GM21526 (cell line): ENCODE results near the gene ANKRD27.
"Not testable (repeated sequence)": the region's sequence is repeated elsewhere in the genome, so short reads cannot be mapped to it uniquely, and the experiment has no call there.

ENCODE experiments used
- ATAC-seq: cut with Tn5 transposase; IDR thresholded peaks from one replicate; pipeline ENCODE4 v1.9.1; 2021; ENCODE audit warnings: moderate library complexity; ENCODE audit not compliant: unreplicated experiment, low FRiP score

The ANKRD27 gene

DNA sequence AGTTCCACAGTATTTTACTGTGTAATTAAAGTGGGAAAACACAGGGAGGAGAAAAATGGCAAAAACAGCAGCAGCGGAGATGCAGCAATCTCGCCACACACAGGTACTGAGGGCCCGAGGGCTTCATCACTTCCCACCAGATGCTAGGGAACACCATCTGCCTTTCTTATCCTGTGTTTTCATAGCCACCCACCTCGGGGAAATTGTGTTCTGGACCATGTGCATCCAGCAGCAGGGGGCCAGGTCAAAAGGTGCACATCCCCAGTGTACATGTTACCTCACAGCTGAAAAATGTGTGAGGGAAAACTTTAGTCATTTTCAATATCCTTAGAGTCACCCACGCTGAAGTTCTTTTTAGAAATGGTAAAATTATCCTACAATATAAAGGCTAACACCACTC lies 63.8 kb downstream of the ANKRD27 start:
- no peak for ATAC-seq

DNA sequence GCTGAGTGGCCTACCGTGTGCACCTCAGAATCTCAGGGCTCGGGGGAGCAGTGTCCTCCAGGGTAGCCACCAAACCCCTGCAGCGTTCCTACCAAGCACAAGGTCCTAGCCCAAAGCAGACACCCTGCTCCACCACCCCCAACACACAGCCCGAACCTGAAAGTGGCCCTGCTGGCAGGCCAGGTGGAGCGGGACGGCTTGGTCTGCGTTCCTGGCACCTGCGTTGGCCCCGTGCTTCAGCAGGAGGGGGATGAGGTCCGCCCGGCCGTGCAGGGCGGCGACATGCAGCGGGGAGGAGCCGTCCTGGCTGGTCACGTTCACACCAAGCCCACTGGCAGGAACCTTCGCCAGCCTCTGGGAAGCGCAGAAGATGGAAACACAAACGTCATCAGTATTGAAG lies 67.5 kb downstream of the ANKRD27 start:
- ATAC-seq: no peak

DNA sequence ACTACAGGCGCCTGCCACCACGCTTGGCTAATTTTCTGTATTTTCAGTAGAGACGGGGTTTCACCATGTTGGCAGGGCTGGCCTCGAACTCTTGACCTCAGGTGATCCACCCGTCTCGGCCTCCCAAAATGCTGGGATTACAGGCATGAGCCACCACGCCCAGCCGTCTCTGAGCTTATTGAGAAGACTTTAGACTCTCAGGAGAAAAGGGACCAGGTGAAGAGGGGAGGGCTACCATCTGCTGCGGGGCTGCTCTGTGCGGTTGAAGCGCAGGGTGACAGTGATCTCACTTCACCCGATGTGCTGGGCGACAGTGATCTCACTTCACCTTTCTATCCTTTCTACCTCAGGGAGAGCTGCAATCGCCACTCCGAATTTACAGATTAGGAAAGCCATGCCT lies 68.7 kb downstream of the ANKRD27 start:
- ATAC-seq: no peak

DNA sequence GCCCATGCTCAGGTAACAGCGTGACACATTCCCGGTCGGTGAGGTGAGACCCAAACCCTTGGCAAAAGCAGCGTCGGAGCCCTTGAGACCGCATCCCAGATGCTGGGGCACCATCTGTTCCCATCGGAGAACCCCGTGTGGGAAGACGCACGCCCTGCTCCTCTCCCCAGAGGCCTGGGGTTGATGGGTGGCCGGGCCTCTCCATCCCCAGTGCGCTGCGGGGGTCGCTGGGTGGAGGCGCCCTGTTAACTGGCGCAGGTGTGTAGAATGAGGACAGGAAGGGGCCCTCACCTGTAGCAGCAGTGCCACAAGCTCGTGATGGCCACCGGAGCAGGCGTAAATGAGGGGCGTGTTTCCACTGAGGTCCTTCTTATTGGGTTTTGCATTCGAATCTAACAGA lies 69.4 kb downstream of the ANKRD27 start:
- no peak for ATAC-seq

DNA sequence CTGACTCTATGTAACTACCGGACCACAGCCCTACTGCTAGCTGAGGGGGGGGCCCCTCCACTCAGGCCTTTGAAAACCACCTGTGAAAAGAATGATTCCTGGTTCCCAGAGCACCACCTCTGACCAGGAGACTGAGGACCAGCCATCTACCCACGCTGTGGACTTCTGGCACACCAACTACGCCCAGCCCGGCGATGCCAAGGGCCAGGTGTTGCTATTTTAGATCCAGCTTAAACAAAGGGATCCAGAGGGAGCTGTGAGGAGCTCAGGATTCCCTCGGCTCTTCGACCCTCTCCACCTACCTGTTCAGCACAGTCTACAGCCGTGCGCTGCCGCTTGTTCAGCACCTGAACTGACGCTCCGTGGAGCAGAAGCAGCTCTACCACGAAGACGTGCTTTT lies 71.0 kb downstream of the ANKRD27 start:
- ATAC-seq: no peak

DNA sequence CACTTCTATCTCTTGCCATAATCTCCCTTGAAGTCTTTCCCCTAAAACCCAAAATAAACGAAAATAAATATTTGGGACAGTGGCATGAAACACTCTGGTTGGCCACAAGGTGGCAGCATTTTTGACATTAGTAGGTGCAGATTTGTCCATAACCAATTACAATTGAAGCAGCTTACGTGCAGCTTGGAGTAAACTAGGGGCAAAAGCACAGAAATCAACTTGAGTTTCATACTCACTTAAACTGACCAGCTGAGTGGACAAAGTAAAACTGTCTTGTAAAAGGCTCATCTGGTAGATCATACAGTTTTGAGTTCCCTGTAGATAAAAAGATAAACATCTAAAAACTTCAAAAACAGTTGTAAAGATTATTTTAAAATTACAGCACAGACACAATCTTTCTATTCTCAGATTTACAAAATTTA lies 75.2 kb downstream of the ANKRD27 start:
- ATAC-seq: no peak

DNA sequence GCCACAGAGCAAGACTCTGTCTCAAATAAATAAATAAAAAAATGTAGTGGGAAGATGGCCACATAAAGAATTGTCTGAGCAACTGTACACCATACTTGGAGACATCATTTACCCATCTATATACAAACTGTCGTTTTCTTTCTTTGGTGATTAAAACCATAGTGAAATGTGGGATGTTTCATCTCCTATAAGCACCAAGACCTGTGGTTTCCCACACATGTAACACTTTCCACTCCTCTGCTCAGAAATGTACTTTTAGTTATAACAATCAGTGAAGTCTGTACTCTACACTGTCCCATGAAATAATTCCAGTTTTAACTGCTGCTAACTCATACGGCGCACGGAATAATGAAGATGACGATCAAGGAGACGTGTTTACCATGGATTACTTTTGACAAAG lies 75.7 kb downstream of the ANKRD27 start:
- no peak for ATAC-seq

DNA sequence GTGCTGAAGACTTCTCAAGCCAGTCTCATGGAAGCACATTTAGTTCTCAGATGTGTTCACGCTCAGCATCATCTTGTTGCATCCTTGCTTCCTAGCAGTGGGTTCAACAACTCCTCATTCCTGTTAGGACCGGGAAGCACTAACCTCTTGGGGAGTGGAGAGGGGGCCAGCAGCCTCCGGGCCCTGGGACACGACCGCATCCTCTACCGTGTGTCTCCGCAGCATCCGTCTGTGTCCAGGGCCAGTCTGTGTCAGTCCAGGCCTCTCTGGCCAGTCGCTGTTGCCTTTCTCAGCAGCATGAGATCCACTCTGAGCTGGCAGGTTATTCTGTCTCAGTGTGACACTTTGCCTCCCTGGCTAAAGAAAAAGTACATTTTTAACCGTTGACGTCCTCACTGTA lies 77.0 kb downstream of the ANKRD27 start:
- no peak for ATAC-seq

DNA sequence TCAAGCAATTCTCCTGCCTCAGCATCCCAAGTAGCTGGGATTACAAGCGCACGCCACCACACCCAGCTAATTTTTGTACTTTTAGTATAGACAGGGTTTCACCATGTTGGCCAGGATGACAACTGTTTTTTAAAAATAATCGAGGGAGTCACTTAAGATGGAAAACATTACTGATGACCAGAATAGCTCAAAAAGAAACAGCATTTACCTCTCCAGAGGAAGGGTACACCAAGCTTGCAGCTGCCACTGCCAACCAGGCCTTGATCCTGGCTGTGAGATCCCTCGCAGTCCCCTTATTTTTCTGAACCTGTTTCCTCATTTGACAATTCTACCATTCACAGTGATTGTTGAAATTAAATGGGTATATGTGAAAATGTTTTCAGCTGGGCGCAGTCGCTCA lies 79.5 kb downstream of the ANKRD27 start:
- ATAC-seq: no peak

DNA sequence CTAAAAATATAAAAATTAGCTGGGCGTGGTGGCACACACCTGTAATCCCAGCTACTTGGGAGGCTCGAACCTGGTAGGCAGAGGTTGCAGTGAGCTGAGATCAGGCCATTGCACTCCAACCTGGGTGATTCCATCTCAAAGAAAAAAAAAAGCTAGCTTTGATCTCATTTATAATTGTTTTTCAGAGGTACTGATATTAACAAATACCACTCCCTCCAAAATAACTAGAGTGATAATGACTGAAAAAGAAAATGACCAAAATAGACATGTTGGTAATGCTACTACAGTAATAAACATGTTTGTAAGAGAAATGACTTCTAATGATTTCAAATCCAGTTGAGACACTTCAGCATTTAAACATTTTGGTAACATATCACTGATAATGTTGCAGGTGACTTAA lies 81.0 kb downstream of the ANKRD27 start:
- ATAC-seq: no peak

DNA sequence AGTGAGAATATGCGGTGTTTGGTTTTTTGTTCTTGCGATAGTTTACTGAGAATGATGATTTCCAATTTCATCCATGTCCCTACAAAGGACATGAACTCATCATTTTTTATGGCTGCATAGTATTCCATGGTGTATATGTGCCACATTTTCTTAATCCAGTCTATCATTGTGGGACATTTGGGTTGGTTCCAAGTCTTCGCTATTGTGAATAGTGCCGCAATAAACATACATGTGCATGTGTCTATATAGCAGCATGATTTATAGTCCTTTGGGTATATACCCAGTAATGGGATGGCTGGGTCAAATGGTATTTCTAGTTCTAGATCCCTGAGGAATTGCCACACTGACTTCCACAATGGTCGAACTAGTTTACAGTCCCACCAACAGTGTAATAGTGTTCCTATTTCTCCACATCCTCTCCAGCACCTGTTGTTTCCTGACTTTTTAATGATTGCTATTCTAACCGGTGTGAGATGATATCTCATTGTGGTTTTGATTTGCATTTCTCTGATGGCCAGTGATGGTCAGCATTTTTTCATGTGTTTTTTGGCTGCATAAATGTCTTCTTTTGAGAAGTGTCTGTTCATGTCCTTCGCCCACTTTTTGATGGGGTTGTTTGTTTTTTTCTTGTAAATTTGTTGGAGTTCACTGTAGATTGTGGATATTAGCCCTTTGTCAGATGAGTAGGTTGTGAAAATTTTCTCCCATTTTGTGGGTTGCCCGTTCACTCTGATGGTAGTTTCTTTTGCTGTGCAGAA lies 87.1 kb downstream of the ANKRD27 start:
- ATAC-seq: not testable (repeated sequence)

DNA sequence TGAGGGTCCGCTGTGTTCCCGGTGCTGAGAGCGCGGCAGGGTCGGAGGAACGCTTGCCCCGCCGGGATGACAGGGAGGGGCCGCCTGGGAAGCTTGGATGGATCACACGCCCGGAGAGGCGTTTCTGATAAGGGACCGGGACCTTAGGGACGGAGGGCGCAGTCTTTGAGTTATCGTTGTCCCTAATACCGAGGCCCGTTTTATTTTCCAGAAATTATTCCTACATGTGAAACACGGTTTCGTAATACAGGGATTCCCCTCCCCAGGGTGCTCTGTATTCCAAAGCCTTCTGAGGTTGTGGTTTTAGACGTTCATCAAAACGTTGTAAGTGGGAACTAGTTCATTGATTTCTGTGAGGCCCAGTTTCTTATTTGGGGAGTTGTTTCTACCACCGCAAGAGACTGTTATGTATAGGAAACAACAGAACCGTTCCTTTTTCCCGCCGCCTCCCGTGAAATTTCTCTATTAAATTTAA lies 93.2 kb downstream of the ANKRD27 start:
- peak; percentile 1 for ATAC-seq

DNA sequence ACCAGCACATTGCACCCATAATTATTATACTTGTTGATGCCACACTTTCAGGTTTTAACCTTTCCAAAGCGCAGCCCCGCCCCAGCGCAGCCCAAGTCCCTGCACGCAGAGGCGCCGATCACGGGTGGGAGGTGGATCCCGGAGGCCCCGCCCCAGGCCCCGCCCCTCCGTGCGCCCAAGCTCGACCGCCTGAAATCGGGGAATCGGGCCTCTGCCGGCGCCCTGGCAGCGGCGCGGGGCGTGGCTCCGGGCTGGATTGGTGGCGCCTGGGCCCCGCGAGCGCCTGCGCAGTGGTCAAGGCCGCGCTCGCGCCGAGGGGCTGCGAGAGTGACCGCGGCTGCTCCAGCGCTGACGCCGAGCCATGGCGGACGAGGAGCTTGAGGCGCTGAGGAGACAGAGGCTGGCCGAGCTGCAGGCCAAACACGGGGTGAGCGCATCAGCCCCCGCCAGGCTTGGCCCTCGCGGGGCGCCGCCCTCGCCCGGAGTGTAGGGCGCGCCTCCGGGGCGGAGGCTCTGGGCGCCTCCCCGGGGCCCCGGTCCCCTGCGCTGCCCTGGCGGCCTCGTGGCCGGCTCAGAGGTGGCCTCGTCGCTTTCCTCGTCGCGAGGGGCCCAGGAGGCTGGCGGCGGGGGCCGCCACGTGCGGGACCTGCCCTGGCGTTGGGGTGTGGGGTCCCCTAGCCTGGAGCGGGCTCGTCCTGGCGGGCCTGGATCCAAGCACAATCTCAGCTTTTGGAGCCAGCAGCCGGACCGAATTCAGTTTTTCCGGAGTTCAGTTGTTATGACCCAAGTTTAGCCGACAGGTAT lies 93.9 kb downstream of the ANKRD27 start, which contains the start of gene PDCD5:
Gene PDCD5, plus strand, starts transcription at position 290 of the 804 bp plus-strand sequence. Its CDS starts 72 bp downstream, at position 362.
- ATAC-seq: peak; percentile 86

DNA sequence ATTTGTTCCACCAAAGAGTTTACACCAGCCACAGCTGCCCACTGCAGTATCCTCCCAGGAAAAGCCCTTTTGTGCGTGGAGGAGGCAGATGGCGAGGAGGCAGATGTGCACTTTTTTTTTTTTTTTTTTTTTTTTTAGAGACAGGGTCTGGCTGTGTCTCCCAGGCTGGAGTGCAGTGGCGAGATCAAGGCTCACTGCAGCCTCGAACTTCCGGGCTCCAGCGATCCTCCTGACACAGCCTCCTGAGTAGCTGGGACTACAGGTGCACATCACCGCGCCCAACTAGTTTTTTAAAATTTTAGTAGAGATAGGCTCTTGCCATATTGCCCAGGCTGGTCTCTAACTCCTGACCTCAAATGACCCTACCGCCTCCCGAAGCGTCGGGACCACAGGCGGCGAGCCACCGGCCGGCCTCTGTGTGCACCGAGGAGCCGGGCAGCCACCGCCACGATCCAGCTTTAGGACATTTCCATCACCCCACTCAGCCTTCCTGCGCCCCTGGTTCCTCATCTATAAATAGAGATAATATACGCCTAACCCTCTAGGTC lies 94.6 kb downstream of the ANKRD27 start:
- ATAC-seq: peak; percentile 32

DNA sequence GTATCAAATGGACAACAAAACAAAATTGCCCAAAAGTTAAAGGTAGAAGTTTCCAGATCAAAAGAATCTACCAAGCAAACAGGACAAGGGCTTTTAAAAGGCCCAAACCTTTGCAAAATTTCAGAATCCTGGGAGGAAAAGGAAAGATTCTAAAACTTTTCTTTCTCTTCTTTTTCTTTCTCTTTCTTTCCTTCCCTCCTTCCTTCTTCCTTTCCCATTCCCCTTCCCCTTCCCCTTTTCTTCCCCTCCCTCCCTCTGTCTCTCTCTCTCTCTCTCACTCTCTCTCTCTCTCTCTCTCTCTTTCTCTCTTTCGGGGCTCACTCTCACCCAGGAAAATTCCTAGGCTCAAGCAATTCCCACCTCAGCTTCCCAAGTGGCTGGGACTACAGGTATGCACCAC lies 98.2 kb downstream of the ANKRD27 start:
- no peak for ATAC-seq

DNA sequence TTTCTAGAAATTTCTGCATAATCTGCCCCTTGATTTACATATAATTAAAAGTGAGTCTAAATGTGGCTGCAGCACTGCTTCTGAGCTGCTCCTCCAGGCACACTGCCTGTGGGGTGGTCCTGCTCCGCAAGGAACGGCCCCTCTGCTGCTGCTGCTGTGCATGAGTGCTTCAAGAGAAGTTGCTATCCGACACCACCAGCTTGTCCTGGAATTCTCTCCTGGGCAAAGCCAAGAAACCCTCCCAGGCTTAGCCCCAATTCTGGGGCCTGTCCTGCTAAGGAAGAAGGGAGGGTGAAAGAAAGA lies 101.5 kb downstream of the ANKRD27 start:
- no peak for ATAC-seq

DNA sequence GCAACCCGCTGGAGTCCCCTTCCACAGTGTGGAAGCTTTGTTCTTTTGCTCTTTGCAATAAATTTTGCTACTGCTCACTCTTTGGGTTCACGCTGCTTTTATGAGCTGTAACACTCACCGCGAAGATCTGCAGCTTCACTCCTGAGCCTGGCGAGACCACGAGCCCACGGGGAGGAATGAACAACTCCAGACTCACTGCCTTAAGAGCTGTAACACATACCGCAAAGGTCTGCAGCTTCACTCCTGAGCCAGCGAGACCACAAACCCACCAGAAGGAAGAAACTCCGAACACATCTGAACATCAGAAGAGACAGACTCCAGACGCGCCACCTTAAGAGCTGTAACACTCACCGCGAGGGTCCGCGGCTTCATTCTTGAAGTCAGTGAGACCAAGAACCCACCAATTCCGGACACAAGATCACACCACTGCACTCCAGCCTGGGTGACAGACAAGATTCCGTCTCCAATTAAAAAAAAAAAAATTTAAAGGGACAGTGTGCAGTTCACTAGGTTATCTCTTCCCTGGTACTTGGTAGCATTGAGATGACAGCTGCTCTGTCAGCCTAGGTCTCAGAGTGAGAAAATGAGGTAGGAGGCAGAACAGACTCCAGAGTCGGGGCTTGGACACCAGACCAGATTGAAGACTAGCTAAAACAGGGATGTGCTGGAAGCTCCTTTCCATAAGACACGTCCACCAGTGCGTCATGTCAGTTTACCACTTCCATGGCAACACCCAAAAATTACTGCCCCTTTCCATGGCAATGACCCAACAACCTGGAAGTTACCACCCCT lies 102.1 kb downstream of the ANKRD27 start:
- ATAC-seq: not testable (repeated sequence)

DNA sequence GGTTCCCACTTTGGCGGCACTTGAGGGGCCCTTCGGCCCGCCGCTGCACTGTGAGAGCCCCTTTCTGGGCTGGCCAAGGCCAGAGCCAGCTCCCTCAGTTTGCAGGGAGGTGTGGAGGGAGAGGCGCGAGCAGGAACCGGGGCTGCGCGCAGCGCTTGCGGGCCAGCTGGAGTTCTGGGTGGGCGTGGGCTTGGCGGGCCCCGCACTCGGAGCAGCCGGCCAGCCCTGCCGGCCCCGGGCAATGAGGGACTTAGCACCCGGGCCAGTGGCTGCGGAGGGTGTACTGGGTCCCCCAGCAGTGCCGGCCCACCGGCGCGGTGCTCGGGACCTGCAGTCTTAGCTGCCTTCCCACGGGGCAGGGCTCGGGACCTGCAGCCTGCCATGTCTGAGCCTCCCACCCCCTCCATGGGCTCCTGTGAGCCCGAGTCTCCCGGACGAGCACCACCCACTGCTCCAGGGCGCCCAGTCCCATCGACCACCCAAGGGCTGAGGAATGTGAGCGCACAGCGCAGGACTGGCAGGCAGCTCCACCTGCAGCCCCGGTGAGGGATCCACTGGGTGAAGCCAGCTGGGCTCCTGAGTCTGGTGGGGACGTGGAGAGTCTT lies 103.4 kb downstream of the ANKRD27 start:
- not testable (repeated sequence) for ATAC-seq

DNA sequence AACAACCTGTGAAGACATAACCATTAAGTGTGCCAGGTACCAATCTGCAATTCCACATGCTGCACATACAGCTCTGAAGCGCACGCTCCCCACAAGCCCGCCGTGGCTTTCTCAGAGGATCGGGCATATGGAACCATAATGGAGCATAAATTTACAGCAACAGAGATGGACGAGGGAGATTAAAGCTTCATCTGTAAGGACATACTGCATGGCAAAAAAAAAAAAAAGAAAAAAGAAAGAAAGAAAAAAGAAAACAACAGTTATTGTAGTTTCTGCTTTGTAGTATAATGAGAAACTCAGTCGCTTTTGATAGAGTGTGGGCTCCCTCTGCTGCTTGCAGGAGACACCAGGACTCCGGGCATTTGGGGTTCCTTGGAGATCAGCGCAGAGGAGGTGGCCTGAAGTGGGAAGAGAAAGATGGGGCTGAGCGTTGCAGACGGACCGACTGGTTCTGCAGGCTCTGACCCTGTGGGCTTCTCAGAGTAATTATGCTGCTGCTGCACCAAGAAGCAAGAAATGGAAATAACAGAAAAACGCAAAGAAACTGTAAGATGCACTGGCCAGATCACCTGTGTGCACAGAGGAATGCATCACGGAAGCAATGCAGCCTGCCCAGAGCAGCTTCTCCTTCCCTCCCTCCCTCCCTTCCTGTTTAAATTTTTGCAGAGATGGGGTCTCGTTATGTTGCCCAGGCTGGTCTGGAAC lies 104.7 kb downstream of the ANKRD27 start:
- ATAC-seq: no peak

DNA sequence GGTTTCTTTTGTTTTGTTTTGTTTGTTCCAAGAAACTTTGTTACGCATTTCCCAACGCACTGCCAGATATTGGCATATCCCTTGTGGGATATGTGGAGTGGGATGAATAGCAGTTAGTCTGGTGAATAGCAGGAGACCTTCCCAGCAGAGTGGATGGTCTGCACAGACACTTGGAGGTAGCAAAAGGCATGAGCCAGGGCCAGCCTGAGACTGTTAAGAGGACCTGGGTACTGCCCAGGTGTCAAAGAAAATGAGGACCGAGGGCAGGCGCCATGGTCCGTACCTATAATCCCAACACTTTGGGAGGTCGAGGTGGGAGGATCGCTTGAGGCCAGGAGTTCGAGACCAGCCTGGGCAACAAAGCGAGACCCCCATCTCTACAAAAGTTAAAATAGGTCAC lies 107.5 kb downstream of the ANKRD27 start:
- no peak for ATAC-seq
